Measurements from ENCODE around the gene PNKD.

DNA sequence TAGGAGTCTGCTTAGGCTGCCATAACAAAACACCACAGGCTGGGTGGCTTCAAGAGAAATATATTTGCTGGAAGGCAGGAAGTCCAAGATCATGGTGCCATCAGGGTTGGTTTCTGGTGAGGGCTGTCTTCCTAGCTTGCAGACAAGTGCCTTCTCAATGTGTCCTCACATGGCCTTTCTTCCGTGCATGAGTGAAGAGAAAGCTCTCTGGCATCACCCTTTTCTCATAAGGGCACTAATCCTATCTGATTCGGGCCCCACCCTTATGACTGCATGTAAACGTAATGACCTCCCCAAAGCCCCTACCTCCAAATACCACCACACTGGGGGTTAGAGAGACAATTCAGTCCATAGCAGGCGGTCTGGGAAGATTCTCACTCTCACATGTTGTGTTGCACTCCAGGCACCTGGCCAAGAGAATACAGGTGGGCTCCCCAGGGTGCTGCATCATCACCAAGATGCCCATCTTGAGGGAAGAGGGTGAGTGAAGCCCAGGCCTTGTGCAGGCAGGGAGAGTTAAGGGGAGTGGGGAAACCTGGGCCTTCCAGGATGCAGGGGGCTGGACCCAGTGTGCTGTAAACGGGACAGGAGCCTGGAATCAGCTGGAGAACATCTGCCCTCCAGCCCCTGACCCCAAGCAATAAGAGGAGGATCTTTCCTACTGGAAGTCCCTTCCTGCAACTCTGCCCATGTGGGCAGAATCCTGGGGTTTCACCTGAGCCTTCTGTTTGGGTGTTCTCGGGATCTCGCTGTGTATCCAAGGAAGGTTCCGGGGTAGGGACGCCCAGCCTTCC lies 96.5 kb downstream of the PNKD start:
- TF ChIP-seq, protein P1, sequence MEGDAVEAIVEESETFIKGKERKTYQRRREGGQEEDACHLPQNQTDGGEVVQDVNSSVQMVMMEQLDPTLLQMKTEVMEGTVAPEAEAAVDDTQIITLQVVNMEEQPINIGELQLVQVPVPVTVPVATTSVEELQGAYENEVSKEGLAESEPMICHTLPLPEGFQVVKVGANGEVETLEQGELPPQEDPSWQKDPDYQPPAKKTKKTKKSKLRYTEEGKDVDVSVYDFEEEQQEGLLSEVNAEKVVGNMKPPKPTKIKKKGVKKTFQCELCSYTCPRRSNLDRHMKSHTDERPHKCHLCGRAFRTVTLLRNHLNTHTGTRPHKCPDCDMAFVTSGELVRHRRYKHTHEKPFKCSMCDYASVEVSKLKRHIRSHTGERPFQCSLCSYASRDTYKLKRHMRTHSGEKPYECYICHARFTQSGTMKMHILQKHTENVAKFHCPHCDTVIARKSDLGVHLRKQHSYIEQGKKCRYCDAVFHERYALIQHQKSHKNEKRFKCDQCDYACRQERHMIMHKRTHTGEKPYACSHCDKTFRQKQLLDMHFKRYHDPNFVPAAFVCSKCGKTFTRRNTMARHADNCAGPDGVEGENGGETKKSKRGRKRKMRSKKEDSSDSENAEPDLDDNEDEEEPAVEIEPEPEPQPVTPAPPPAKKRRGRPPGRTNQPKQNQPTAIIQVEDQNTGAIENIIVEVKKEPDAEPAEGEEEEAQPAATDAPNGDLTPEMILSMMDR (conservative IDR thresholded peaks at IDR 0.05; ENCODE audit: low read depth, low read length), result no peak
- no peak for TF ChIP-seq EZH2phosphoT487 (IDR thresholded peaks at IDR 0.05; ENCODE audit: borderline replicate concordance, low read length)
- no peak for TF ChIP-seq EZH2 (IDR thresholded peaks at IDR 0.05; ENCODE audit: low read length, unreplicated experiment)
